ENCODE measurements around the gene SVIL.
"Not testable (repeated sequence)": the region's sequence is repeated elsewhere in the genome, so short reads cannot be mapped to it uniquely, and the experiment has no call there.

The SVIL gene

DNA sequence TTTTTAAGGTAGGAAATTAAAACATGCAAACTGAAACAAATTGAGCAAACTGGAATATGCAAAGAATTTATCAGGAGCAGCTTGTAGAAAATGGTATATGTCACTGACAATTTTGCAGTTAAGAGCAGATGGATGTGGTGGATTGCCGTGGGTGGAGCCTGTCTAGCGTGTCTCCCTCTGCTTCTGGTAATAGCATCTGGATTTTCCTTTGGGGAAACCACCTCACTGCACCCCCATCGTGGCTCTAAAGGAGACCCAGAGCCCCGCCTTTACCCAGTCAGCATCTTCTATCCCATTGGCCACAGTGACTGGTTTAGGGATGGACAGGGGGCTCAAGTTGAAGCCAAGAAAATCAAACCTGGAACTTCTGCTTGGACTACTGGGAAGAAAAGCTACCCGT lies 142.9 kb downstream of the SVIL start:
- DNase-seq (ENCODE audit: low read depth) = no peak
- no peak overlapping the region for H3K4me3 ChIP-seq (ENCODE audit: low read depth, low read length)
- TF ChIP-seq, protein P1, sequence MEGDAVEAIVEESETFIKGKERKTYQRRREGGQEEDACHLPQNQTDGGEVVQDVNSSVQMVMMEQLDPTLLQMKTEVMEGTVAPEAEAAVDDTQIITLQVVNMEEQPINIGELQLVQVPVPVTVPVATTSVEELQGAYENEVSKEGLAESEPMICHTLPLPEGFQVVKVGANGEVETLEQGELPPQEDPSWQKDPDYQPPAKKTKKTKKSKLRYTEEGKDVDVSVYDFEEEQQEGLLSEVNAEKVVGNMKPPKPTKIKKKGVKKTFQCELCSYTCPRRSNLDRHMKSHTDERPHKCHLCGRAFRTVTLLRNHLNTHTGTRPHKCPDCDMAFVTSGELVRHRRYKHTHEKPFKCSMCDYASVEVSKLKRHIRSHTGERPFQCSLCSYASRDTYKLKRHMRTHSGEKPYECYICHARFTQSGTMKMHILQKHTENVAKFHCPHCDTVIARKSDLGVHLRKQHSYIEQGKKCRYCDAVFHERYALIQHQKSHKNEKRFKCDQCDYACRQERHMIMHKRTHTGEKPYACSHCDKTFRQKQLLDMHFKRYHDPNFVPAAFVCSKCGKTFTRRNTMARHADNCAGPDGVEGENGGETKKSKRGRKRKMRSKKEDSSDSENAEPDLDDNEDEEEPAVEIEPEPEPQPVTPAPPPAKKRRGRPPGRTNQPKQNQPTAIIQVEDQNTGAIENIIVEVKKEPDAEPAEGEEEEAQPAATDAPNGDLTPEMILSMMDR (IDR thresholded peaks at IDR 0.05; ENCODE audit: low read depth, low read length, missing control alignments) = no peak

GRCh38 chr10:29490781-29491280 lies 143.9 kb downstream of the SVIL start:
- not testable (repeated sequence) for DNase-seq (ENCODE audit: low read depth); H3K4me3 ChIP-seq (ENCODE audit: low read depth, low read length)

DNA sequence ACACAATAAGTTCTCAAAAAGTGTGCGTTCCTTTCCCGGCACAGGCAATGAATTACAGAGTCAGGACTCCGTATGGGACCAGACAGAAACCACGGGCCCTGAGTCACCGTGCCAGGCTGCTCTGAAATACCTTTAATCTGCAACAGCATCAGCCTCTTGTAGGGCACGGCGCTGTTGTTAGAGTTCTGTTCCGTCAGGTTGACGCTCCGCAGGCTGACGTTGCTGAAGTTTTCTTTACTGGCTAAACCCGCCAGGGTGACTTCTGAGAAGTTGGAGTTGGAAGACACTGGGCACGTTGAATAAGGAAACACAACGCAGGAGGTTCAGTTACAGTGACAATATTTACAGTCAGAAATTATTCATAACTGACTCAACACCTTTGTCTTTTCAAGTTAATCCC lies 146.3 kb downstream of the SVIL start:
- H3K4me3 ChIP-seq (ENCODE audit: low read depth, low read length); DNase-seq (ENCODE audit: low read depth): not testable (repeated sequence)

- not testable (repeated sequence) for H3K4me3 ChIP-seq (ENCODE audit: low read depth, low read length); DNase-seq (ENCODE audit: low read depth)
- TF ChIP-seq, protein P1 (IDR thresholded peaks at IDR 0.05; ENCODE audit: low read depth, low read length, missing control alignments) = peak; percentile 50
Measured at GRCh38 chr10:29487884-29488266, 146.9 kb downstream of the SVIL start.

- H3K4me3 ChIP-seq (ENCODE audit: low read depth, low read length); DNase-seq (ENCODE audit: low read depth): not testable (repeated sequence)
Measured at GRCh38 chr10:29487032-29487883, 147.5 kb downstream of the SVIL start.

- DNase-seq (ENCODE audit: low read depth) = no peak
- H3K4me3 ChIP-seq (ENCODE audit: low read depth, low read length) = no peak overlapping the region
- TF ChIP-seq, protein P1 (IDR thresholded peaks at IDR 0.05; ENCODE audit: low read depth, low read length, missing control alignments) = no peak
Measured at GRCh38 chr10:29486433-29486832, 148.3 kb downstream of the SVIL start.

GRCh38 chr10:29484677-29485076 lies 150.1 kb downstream of the SVIL start:
- not testable (repeated sequence) for H3K4me3 ChIP-seq (ENCODE audit: low read depth, low read length); DNase-seq (ENCODE audit: low read depth)

DNA sequence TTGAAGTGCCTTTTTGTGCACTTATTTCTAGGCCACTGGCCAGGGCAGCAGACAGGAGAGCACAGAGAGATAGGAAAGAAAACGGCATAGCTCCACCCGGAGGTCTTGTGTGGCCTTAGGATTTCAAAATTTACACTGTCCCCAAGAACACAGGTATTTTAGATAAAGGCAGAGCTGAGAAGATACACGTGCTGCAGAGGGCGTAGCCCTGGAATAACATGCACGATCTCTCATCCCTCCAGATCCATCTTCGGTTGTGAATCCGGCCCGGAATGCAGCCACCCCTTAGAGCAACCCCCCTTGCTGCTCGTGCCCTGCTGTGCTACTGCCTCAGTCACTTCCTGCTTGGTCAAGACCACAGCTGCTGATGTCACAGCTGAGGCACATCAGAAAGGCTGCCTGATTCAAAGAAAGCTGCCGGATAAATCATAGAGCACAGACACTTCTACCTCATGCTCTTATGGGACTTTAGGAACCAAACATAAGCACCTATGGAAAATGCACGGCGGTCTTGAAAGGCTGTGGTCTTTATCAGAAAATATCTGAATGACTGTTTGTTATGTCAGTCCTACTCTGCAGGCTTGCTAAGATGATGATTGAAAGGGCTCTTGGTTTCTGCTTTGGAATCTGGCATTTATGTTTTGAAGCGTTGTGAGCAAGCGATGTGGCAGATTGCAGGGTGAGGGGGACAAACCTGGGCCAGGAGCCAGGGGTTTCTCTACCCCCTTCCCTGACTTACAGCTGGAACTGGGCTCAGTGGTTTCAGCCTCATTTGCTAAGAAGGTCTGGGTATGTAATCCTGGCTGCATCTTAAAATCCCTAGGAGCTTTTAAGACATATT lies 152.0 kb downstream of the SVIL start:
- TF ChIP-seq, protein P1 (IDR thresholded peaks at IDR 0.05; ENCODE audit: low read depth, low read length, missing control alignments) = no peak
- no peak overlapping the region for H3K4me3 ChIP-seq (ENCODE audit: low read depth, low read length)
- no peak for DNase-seq (ENCODE audit: low read depth)
